ENCODE results near the gene JAML. TPM values are rescaled to one million over a fixed set of nuclear protein-coding genes. Genes with fewer than 3 reads are reported as not detected.

The JAML gene
- total and polyA plus RNA-seq, 2 of the 4 experiments (the other 2 are of a cell fraction): not detected

DNA sequence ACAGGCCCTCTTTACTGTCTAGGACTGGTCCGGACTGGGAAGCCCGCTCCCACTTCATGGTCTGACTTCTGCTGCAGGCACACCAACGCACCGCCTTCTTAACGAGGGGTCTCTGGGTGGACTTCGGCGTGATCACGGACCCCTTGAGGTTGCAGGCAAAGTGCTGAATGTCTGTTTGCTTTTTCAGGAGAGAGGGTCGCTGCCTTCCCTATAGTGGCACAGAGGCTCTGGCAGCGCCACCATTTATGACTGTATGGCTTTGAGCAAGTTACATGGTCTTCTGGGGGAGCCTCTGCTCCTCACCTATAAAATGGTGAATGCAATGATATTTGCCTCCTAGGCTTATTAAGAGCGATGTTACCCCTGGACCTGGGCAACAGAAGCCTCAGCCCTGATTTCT lies 70.8 kb downstream of the JAML start:
- DNase-seq: no peak
- Histone ChIP-seq H3K4me3 (ENCODE audit: insufficient read depth, low read depth, low read length) (no peak overlapping the region), H3K4me1 (ENCODE audit: control insufficient read depth, insufficient read depth, low read length) (no peaks in the 10 kb centered on the region; the same call in 1 of the 2 replicates), H4K5ac (ENCODE audit: low read depth, low read length) (no peak overlapping the region), H3K56ac (ENCODE audit: extremely low read depth, insufficient read depth, low read length) (no peak overlapping the region), H2AK9ac (replicated peaks; ENCODE audit: low read depth, low read length, poor library complexity) (no peak overlapping the region), H3K79me1 (ENCODE audit: low read depth in 1 of 2, low read length in 2 of 2) (no peaks in the 10 kb centered on the region), H2BK15ac (ENCODE audit: low read depth, low read length) (no peak overlapping the region), H3K14ac (replicated peaks; ENCODE audit: low read depth, low read length) (no peak overlapping the region), H3K9ac (ENCODE audit: low read depth, low read length) (no peak overlapping the region), H2BK120ac (ENCODE audit: low read depth, low read length) (no peak overlapping the region), H4K8ac (ENCODE audit: low read depth in 2 of 2, low read length in 2 of 2) (no peak overlapping the region), H3K23ac (ENCODE audit: low read depth, low read length) (no peak overlapping the region; the same call in 1 of the 2 replicates), H3K4me2 (ENCODE audit: low read depth, low read length) (no peak overlapping the region), H3K9me1 (ENCODE audit: insufficient read depth, low read length) (no peaks in the 10 kb centered on the region), H2AK5ac (ENCODE audit: low read depth, low read length) (no peak overlapping the region), H3K27me3 (ENCODE audit: control insufficient read depth, insufficient read depth, low read length) (peaks cover 83% of the 10 kb centered on the region), H2BK5ac (ENCODE audit: low read depth, low read length, poor library complexity, severe bottlenecking) (no peak overlapping the region), H3K4ac (ENCODE audit: low read depth, low read length) (no peak overlapping the region), H3K36me3 (ENCODE audit: control insufficient read depth, insufficient read depth, low read length) (no peaks in the 10 kb centered on the region), H4K20me1 (ENCODE audit: insufficient read depth, low read length) (no peaks in the 10 kb centered on the region), H2BK20ac (ENCODE audit: low read depth, low read length) (no peak overlapping the region; the same call in 1 of the 2 replicates), H2AFZ (replicated peaks; ENCODE audit: low read length, poor library complexity) (no peak overlapping the region), H3K9me3 (ENCODE audit: control insufficient read depth, insufficient read depth, low read length) (no peaks in the 10 kb centered on the region), H3K27ac (ENCODE audit: insufficient read depth, low read length) (no peak overlapping the region), H4K91ac (ENCODE audit: insufficient read depth, low read depth, low read length) (no peak overlapping the region), H3K18ac (ENCODE audit: low read depth, low read length) (no peak overlapping the region)
- WGBS, 2 experiments (ENCODE audit: extremely low coverage in 2 of 2, insufficient read length in 1 of 2): 73% methylated on average over 10 of the region's 11 CpGs; no CpG with 5 or more reads in 1 of the 2 experiments
- ATAC-seq (ENCODE audit: low read depth): no peak
- intact Hi-C loops (cut with micrococcal nuclease) (no loop called here), in situ Hi-C loops (cut with MboI; ENCODE audit: low sequenced_read_pairs) (no loop called here), dilution Hi-C loops (cut with HindIII; ENCODE audit: low sequenced_read_pairs, unreplicated experiment) (no loop called here)
- POLR2A ChIA-PET (ENCODE audit: unreplicated experiment): no interaction called here
- TF ChIP-seq, protein P1, sequence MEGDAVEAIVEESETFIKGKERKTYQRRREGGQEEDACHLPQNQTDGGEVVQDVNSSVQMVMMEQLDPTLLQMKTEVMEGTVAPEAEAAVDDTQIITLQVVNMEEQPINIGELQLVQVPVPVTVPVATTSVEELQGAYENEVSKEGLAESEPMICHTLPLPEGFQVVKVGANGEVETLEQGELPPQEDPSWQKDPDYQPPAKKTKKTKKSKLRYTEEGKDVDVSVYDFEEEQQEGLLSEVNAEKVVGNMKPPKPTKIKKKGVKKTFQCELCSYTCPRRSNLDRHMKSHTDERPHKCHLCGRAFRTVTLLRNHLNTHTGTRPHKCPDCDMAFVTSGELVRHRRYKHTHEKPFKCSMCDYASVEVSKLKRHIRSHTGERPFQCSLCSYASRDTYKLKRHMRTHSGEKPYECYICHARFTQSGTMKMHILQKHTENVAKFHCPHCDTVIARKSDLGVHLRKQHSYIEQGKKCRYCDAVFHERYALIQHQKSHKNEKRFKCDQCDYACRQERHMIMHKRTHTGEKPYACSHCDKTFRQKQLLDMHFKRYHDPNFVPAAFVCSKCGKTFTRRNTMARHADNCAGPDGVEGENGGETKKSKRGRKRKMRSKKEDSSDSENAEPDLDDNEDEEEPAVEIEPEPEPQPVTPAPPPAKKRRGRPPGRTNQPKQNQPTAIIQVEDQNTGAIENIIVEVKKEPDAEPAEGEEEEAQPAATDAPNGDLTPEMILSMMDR (conservative IDR thresholded peaks at IDR 0.05; ENCODE audit: low read depth, low read length): no peak
- TF ChIP-seq RCOR1 (IDR thresholded peaks at IDR 0.05; ENCODE audit: insufficient replicate concordance, low read length): no peak
- TF ChIP-seq BHLHE40 (IDR thresholded peaks at IDR 0.05; ENCODE audit: low read depth, low read length): no peak
- TF ChIP-seq, protein P2, sequence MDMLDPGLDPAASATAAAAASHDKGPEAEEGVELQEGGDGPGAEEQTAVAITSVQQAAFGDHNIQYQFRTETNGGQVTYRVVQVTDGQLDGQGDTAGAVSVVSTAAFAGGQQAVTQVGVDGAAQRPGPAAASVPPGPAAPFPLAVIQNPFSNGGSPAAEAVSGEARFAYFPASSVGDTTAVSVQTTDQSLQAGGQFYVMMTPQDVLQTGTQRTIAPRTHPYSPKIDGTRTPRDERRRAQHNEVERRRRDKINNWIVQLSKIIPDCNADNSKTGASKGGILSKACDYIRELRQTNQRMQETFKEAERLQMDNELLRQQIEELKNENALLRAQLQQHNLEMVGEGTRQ (IDR thresholded peaks at IDR 0.05; ENCODE audit: low read depth, low read length): no peak
- no peak for TF ChIP-seq MAFK (IDR thresholded peaks at IDR 0.05; ENCODE audit: low read depth, low read length)
- no peak for TF ChIP-seq FOS (IDR thresholded peaks at IDR 0.05; ENCODE audit: low read depth, low read length)
- no peak for TF ChIP-seq NFE2L2 (IDR thresholded peaks at IDR 0.05; ENCODE audit: low read depth, low read length)
- TF ChIP-seq RAD21 (IDR thresholded peaks at IDR 0.05; ENCODE audit: low read length): no peak
- TF ChIP-seq, protein P3, sequence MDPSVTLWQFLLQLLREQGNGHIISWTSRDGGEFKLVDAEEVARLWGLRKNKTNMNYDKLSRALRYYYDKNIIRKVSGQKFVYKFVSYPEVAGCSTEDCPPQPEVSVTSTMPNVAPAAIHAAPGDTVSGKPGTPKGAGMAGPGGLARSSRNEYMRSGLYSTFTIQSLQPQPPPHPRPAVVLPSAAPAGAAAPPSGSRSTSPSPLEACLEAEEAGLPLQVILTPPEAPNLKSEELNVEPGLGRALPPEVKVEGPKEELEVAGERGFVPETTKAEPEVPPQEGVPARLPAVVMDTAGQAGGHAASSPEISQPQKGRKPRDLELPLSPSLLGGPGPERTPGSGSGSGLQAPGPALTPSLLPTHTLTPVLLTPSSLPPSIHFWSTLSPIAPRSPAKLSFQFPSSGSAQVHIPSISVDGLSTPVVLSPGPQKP (IDR thresholded peaks at IDR 0.05; ENCODE audit: borderline replicate concordance, low read depth, low read length): no peak
- TF ChIP-seq MAZ (IDR thresholded peaks at IDR 0.05; ENCODE audit: borderline replicate concordance, low read depth, low read length): no peak
- TF ChIP-seq CHD1 (IDR thresholded peaks at IDR 0.05; ENCODE audit: low read depth, low read length): no peak
- TF ChIP-seq RFX5 (IDR thresholded peaks at IDR 0.05; ENCODE audit: low read depth, low read length): no peak
- TF ChIP-seq POLR2A (IDR thresholded peaks at IDR 0.05; ENCODE audit: low read depth, low read length): no peak
- TF ChIP-seq MXI1 (IDR thresholded peaks at IDR 0.05; ENCODE audit: borderline replicate concordance, low read depth, low read length): no peak
- no peak for TF ChIP-seq CEBPB (IDR thresholded peaks at IDR 0.05; ENCODE audit: low read depth, low read length)
- no peak for TF ChIP-seq SMC3 (IDR thresholded peaks at IDR 0.05; ENCODE audit: low read depth, low read length)
- CTCF ChIA-PET: no interaction called here
- no TSS peak for BruUV-seq (replicated peaks)
